ENCODE results near the gene FLYWCH1. TPM values are rescaled to one million over a fixed set of nuclear protein-coding genes. Genes with fewer than 3 reads are reported as not detected.

The FLYWCH1 gene
- total RNA-seq, 1 experiment from 2014 or later: 32.6 TPM

GRCh38 chr16:2976673-2977072 lies 64.9 kb downstream of the FLYWCH1 start (continued):
- TF ChIP-seq, protein P1, sequence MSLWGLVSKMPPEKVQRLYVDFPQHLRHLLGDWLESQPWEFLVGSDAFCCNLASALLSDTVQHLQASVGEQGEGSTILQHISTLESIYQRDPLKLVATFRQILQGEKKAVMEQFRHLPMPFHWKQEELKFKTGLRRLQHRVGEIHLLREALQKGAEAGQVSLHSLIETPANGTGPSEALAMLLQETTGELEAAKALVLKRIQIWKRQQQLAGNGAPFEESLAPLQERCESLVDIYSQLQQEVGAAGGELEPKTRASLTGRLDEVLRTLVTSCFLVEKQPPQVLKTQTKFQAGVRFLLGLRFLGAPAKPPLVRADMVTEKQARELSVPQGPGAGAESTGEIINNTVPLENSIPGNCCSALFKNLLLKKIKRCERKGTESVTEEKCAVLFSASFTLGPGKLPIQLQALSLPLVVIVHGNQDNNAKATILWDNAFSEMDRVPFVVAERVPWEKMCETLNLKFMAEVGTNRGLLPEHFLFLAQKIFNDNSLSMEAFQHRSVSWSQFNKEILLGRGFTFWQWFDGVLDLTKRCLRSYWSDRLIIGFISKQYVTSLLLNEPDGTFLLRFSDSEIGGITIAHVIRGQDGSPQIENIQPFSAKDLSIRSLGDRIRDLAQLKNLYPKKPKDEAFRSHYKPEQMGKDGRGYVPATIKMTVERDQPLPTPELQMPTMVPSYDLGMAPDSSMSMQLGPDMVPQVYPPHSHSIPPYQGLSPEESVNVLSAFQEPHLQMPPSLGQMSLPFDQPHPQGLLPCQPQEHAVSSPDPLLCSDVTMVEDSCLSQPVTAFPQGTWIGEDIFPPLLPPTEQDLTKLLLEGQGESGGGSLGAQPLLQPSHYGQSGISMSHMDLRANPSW (CRISPR knock-in tag; conservative IDR thresholded peaks at IDR 0.05; ENCODE audit: low read depth): no peak
- no peak for TF ChIP-seq TP53 (CRISPR knock-in tag; IDR thresholded peaks at IDR 0.05)
- no peak for TF ChIP-seq TCF7 (CRISPR knock-in tag; IDR thresholded peaks at IDR 0.05; ENCODE audit: low read depth)
- no peak for TF ChIP-seq PRDM15 (CRISPR knock-in tag; IDR thresholded peaks at IDR 0.05)
- TF ChIP-seq, protein P2, sequence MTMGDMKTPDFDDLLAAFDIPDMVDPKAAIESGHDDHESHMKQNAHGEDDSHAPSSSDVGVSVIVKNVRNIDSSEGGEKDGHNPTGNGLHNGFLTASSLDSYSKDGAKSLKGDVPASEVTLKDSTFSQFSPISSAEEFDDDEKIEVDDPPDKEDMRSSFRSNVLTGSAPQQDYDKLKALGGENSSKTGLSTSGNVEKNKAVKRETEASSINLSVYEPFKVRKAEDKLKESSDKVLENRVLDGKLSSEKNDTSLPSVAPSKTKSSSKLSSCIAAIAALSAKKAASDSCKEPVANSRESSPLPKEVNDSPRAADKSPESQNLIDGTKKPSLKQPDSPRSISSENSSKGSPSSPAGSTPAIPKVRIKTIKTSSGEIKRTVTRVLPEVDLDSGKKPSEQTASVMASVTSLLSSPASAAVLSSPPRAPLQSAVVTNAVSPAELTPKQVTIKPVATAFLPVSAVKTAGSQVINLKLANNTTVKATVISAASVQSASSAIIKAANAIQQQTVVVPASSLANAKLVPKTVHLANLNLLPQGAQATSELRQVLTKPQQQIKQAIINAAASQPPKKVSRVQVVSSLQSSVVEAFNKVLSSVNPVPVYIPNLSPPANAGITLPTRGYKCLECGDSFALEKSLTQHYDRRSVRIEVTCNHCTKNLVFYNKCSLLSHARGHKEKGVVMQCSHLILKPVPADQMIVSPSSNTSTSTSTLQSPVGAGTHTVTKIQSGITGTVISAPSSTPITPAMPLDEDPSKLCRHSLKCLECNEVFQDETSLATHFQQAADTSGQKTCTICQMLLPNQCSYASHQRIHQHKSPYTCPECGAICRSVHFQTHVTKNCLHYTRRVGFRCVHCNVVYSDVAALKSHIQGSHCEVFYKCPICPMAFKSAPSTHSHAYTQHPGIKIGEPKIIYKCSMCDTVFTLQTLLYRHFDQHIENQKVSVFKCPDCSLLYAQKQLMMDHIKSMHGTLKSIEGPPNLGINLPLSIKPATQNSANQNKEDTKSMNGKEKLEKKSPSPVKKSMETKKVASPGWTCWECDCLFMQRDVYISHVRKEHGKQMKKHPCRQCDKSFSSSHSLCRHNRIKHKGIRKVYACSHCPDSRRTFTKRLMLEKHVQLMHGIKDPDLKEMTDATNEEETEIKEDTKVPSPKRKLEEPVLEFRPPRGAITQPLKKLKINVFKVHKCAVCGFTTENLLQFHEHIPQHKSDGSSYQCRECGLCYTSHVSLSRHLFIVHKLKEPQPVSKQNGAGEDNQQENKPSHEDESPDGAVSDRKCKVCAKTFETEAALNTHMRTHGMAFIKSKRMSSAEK (CRISPR knock-in tag; IDR thresholded peaks at IDR 0.05; ENCODE audit: borderline replicate concordance): no peak
- TF ChIP-seq MXD4 (CRISPR knock-in tag; IDR thresholded peaks at IDR 0.05; ENCODE audit: borderline replicate concordance): no peak
- no peak for TF ChIP-seq ZNF512 (CRISPR knock-in tag; IDR thresholded peaks at IDR 0.05; ENCODE audit: borderline replicate concordance)
- TF ChIP-seq, protein P3, sequence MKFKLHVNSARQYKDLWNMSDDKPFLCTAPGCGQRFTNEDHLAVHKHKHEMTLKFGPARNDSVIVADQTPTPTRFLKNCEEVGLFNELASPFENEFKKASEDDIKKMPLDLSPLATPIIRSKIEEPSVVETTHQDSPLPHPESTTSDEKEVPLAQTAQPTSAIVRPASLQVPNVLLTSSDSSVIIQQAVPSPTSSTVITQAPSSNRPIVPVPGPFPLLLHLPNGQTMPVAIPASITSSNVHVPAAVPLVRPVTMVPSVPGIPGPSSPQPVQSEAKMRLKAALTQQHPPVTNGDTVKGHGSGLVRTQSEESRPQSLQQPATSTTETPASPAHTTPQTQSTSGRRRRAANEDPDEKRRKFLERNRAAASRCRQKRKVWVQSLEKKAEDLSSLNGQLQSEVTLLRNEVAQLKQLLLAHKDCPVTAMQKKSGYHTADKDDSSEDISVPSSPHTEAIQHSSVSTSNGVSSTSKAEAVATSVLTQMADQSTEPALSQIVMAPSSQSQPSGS (CRISPR knock-in tag; IDR thresholded peaks at IDR 0.05; ENCODE audit: borderline replicate concordance, low read depth): no peak

DNA sequence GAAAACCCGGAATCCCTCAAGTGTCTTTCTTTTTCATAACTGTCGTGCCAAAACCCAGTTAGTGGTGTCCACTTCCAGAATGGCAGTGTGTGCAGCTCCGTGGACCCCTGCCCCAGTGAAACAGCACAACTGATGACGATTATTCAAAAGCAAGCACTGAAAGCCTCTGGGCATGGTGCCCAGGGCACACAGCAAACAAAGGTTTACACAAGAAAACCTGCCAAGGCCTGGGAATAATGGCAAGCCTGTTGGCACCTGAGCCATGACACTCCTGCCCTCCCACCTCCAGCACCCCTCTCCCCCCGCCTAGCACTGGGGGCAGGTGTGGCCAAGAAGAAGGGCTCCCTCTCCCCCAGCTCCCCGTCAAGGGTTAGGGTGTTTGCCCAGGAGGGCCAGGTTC lies 65.7 kb downstream of the FLYWCH1 start:
- TF ChIP-seq SP1 (CRISPR knock-in tag; conservative IDR thresholded peaks at IDR 0.05) (no peak), CREB1 (CRISPR knock-in tag; IDR thresholded peaks at IDR 0.05) (no peak), AFF4 (CRISPR knock-in tag; IDR thresholded peaks at IDR 0.05; ENCODE audit: borderline replicate concordance) (no peak), NFATC4 (CRISPR knock-in tag; IDR thresholded peaks at IDR 0.05) (no peak)
- TF ChIP-seq, protein P4, sequence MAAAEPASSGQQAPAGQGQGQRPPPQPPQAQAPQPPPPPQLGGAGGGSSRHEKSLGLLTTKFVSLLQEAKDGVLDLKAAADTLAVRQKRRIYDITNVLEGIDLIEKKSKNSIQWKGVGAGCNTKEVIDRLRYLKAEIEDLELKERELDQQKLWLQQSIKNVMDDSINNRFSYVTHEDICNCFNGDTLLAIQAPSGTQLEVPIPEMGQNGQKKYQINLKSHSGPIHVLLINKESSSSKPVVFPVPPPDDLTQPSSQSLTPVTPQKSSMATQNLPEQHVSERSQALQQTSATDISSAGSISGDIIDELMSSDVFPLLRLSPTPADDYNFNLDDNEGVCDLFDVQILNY (CRISPR knock-in tag; IDR thresholded peaks at IDR 0.05): no peak
- POLR2A ChIA-PET: no interaction called here
- H3K27me3 Mint-ChIP-seq (ENCODE audit: low read depth): no peaks in the 10 kb centered on the region
- DNase-seq (ENCODE audit: low spot score) (no peak), ATAC-seq (no peak)
- CTCF ChIA-PET: interaction anchor here (0.9 to 1.9 kb wide), 3 partner anchors 50 to 82 kb away, joined by 4 to 6 read pairs (median 5); no protein-coding TSS in a partner anchor
- no peak overlapping the region for H3K27ac Mint-ChIP-seq
- H3K4me1 Mint-ChIP-seq: peaks cover 18% of the 10 kb centered on the region
- no peak overlapping the region for H3K4me3 Mint-ChIP-seq
- no peaks in the 10 kb centered on the region for H3K9me3 Mint-ChIP-seq
- H3K36me3 Mint-ChIP-seq: peaks cover 4% of the 10 kb centered on the region; the same call in 1 of the 2 replicates

Measured in WTC11 (cell line).